Ascending aorta (tissue), 2 donors: ENCODE data around the gene CEP78. TPM values are rescaled to one million over a fixed set of nuclear protein-coding genes. Genes with fewer than 3 reads are reported as not detected.

Experiments
- DNase-seq, 2 donors: peaks; one replicate each; pipeline ENCODE4 v3.0.0-alpha.2; 2019; ENCODE audit warnings: low spot score in 2 of 2
- H3K27ac ChIP-seq, 2 donors: fragments of 200-600 bp; sonication (generic); one replicate each; pipeline ENCODE4 v1.5.1; 2016 to 2017; ENCODE audit warnings: mild to moderate bottlenecking in 1 of 2
- H3K27me3 ChIP-seq: fragments of 200-600 bp; sonication (generic); one replicate; pipeline ENCODE4 v1.5.1; 2017
- H3K36me3 ChIP-seq, 2 donors: fragments of 200-600 bp; sonication (generic); one replicate each; pipeline ENCODE4 v1.5.1; 2016
- H3K4me1 ChIP-seq, 2 donors: fragments of 200-600 bp; sonication (generic); one replicate each; pipeline ENCODE4 v1.5.1; 2016 to 2017; ENCODE audit warnings: mild to moderate bottlenecking in 1 of 2
- H3K4me3 ChIP-seq, 2 donors: fragments of 200-600 bp; sonication (generic); one replicate each; pipeline ENCODE4 v1.5.1; 2016 to 2017; ENCODE audit warnings: mild to moderate bottlenecking in 1 of 2
- H3K9me3 ChIP-seq, 2 donors: fragments of 200-600 bp; sonication (generic); one replicate each; pipeline ENCODE4 v1.5.1; 2016
- intact Hi-C: fragments of 100-400 bp; cut with DNase I; formaldehyde crosslinking; loops from one replicate; pipeline ENCODE4 v1.15.1; 2023
- total RNA-seq: library from RNA; depleted of rRNA; stranded (reverse); fragments of >200 nt; gene quantifications from one replicate; pipeline ENCODE4 v1.1.0, GENCODE V29; 2016
- TF ChIP-seq, protein P1 (sequence below), 3 experiments: fragments of 200-600 bp in 2 of 3; fragments of 450-650 bp in 1 of 3; sonication (generic) in 2 of 3; IDR thresholded peaks; one replicate each; pipeline ENCODE4 v1.5.1; 2016 to 2019; ENCODE audit warnings: antibody characterized with exemption in 3 of 3, mild to moderate bottlenecking in 1 of 3, moderate library complexity in 1 of 3

The CEP78 gene
- total RNA-seq, 1 donor from 2014 or later: 19.8 TPM

DNA sequence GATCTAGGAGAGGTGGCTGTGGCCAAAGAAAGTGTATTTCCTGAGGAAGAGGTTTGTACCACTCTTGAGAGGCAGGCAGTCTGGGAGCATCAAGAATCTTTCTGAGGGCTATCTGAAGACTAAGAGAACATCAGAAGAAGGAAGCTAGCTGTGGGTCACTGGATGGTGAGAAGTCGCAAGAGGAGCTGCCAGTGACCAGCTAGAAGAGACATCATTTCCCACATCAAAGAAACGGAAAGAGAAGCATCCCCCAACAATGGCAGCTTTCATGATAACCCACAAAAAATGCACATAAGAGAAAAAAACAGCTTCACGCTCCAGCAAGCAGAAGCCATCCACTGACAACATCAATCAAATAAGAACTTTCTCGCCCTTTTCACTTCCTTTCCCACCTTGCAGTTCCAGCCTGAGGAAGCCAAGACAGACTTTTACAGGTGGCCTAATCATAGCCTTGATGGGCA lies 25.0 kb upstream of the CEP78 start:
- no peak overlapping the region for H3K27ac ChIP-seq
- TF ChIP-seq, protein P1, sequence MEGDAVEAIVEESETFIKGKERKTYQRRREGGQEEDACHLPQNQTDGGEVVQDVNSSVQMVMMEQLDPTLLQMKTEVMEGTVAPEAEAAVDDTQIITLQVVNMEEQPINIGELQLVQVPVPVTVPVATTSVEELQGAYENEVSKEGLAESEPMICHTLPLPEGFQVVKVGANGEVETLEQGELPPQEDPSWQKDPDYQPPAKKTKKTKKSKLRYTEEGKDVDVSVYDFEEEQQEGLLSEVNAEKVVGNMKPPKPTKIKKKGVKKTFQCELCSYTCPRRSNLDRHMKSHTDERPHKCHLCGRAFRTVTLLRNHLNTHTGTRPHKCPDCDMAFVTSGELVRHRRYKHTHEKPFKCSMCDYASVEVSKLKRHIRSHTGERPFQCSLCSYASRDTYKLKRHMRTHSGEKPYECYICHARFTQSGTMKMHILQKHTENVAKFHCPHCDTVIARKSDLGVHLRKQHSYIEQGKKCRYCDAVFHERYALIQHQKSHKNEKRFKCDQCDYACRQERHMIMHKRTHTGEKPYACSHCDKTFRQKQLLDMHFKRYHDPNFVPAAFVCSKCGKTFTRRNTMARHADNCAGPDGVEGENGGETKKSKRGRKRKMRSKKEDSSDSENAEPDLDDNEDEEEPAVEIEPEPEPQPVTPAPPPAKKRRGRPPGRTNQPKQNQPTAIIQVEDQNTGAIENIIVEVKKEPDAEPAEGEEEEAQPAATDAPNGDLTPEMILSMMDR (IDR thresholded peaks at IDR 0.05): no peak

DNA sequence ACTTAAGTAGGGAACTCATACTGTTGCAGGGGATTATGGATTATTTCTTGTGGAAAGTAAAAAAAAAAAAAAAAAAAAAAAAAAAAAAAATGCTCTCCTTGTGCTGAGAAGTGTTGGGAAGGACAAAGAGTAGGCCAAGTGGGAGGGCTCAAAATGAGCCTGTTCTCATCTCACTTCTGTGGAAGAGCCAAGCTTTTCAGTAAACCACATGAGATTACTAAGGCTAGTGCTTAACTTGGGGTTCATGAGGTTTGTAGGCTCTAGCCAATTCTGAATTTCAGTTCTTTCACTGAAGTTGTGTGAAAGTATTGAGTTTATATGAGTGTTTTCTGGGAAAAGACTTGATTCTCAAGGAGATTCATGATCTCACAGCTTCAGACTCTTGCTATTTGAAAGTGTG lies 23.0 kb upstream of the CEP78 start:
- Histone ChIP-seq H3K4me1 (no peaks in the 10 kb centered on the region), H3K9me3 (no peaks in the 10 kb centered on the region), H3K27me3 (no peaks in the 10 kb centered on the region), H3K4me3 (no peak overlapping the region), H3K27ac (no peak overlapping the region), H3K36me3 (no peaks in the 10 kb centered on the region)
- TF ChIP-seq, protein P1 (IDR thresholded peaks at IDR 0.05): no peak
- intact Hi-C loops: no loop called here
- no peak for DNase-seq

More for the DNA sequence above, 25.0 kb upstream of the CEP78 start:
- Histone ChIP-seq H3K4me3 (no peak overlapping the region), H3K27me3 (no peaks in the 10 kb centered on the region), H3K9me3 (no peaks in the 10 kb centered on the region), H3K36me3 (no peaks in the 10 kb centered on the region), H3K4me1 (no peaks in the 10 kb centered on the region)
- intact Hi-C loops: no loop called here
- no peak for DNase-seq

DNA sequence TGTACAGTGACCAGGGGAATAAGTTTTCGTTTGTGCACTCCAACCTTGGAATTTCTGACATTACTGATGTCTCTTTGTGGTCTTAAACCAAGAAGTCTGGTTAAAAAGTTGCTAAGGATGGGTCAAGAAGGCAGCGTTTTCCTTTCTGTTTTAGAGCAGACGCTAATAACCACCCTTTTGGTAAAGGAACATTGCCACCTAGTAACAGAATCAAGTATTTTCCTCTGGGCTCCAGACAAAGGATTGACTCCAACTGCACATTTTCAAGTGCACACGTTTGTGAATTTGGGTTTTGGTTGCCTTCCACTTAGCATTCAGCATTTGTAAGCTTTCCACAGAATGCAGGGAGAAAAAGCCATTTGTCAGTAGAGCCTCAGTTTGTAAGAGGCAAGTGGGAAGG lies 22.2 kb upstream of the CEP78 start:
- TF ChIP-seq, protein P1 (IDR thresholded peaks at IDR 0.05): peak in 1 of 3 experiments; percentile 38
- no peak overlapping the region for H3K4me3 ChIP-seq
- no peak overlapping the region for H3K27ac ChIP-seq
- H3K9me3 ChIP-seq: no peaks in the 10 kb centered on the region
- no peaks in the 10 kb centered on the region for H3K27me3 ChIP-seq
- no peak for DNase-seq
- no peaks in the 10 kb centered on the region for H3K4me1 ChIP-seq
- H3K36me3 ChIP-seq: no peaks in the 10 kb centered on the region
- intact Hi-C loops: no loop called here

DNA sequence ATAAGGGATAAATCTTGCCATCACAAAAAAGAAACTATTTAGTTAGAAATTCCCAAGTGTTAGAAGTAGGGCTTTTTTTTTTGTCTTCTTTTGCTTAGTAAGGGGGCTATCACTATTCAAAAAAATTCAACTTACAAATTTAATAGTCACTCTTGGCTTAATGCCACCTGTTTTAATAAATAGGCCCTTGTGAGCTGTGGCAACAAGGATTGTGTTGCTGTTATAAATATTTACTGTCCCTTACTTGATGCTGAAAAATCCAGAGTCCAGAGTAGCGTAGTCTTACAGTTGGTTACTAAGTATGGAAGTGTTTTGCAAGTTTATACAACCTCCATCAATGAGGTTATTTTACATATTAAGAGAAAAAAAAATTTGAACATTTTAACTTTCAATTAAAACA lies 21.4 kb upstream of the CEP78 start:
- intact Hi-C loops: no loop called here
- Histone ChIP-seq H3K4me1 (no peaks in the 10 kb centered on the region), H3K27me3 (no peaks in the 10 kb centered on the region), H3K27ac (no peak overlapping the region), H3K9me3 (no peaks in the 10 kb centered on the region), H3K36me3 (no peaks in the 10 kb centered on the region), H3K4me3 (no peak overlapping the region)
- no peak for DNase-seq
- TF ChIP-seq, protein P1 (IDR thresholded peaks at IDR 0.05): no peak

DNA sequence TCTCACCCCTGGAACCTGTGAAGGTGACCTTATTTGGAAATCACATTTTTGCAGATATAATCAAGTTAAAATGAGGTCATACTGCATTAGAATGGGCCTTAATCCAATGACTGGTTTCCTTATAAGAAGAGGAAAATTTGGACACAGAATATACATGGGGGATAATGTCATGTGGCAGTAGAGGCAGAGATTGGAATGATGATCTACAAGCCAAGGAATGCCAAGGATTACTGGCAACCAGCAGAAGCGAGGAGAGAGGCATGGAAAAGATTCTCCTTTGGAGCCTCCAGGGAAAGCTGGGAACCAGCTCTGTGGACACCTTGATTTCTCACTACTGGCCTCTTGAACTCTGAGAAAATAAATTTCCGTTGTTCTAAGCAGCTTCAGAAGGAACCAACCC lies 20.2 kb upstream of the CEP78 start:
- H3K36me3 ChIP-seq: no peaks in the 10 kb centered on the region
- no peaks in the 10 kb centered on the region for H3K4me1 ChIP-seq
- H3K27me3 ChIP-seq: no peaks in the 10 kb centered on the region
- no peak overlapping the region for H3K4me3 ChIP-seq
- TF ChIP-seq, protein P1 (IDR thresholded peaks at IDR 0.05): no peak
- no peak for DNase-seq
- no peaks in the 10 kb centered on the region for H3K9me3 ChIP-seq
- no peak overlapping the region for H3K27ac ChIP-seq
- intact Hi-C loops: no loop called here

DNA sequence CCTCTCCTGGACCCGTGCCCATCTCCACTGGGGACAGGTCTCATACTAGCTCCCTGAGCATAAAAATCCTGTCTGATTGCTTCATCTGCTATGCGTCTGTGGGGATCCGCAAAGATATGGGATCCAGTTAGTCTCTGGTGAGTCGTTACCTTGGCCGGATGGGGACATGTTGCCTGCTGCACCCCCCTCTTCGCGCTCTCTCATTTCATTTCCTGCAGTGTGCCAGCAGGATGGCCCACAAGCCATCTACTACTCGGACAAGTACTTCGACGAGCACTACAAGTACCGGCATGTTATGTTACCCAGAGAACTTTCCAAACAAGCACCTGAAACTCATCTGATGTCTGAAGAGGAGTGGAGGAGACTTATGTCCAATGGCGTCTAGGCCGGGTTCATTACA lies 17.0 kb upstream of the CEP78 start:
- no peak overlapping the region for H3K27ac ChIP-seq
- peaks cover 0 to under 1% of the 10 kb centered on the region in 2 donors for H3K9me3 ChIP-seq
- TF ChIP-seq, protein P1 (IDR thresholded peaks at IDR 0.05): no peak
- no peaks in the 10 kb centered on the region for H3K4me1 ChIP-seq
- no peaks in the 10 kb centered on the region for H3K27me3 ChIP-seq
- H3K4me3 ChIP-seq: no peak overlapping the region
- no peaks in the 10 kb centered on the region for H3K36me3 ChIP-seq
- no peak for DNase-seq
- intact Hi-C loops: no loop called here
